ENCODE results near the gene DUSP3.

Gene DUSP3

GRCh38 chr17:43778337-43779144, at the start of gene DUSP3:
Gene DUSP3 (minus strand): TSS chr17:43778977. CDS start chr17:43778924, 53 bp downstream.
- H3K9me3 ChIP-seq (ENCODE audit: control insufficient read depth, insufficient read depth, low read length), result no peaks in the 10 kb centered on the region
- peaks cover 22% of the 10 kb centered on the region for H3K27me3 ChIP-seq (ENCODE audit: control insufficient read depth, insufficient read depth, low read length)
- H3K36me3 ChIP-seq (ENCODE audit: control insufficient read depth, insufficient read depth, low read length), result peaks cover 13% of the 10 kb centered on the region
- peaks cover 4% of the 10 kb centered on the region for H3K4me1 ChIP-seq (ENCODE audit: control insufficient read depth, insufficient read depth, low read length)
- peak within 1 kb of the TSS; percentile 79 for H3K9ac ChIP-seq (ENCODE audit: low read depth, low read length)
- peak within 1 kb of the TSS; percentile 85 for H3K4me3 ChIP-seq (ENCODE audit: low read depth, low read length)

- Histone ChIP-seq H3K4me3 (ENCODE audit: low read depth, low read length) (no peak overlapping the region), H3K27me3 (ENCODE audit: control insufficient read depth, insufficient read depth, low read length) (peaks cover 9% of the 10 kb centered on the region), H3K9me3 (ENCODE audit: control insufficient read depth, insufficient read depth, low read length) (no peaks in the 10 kb centered on the region), H3K9ac (ENCODE audit: low read depth, low read length) (no peak overlapping the region), H3K4me1 (ENCODE audit: control insufficient read depth, insufficient read depth, low read length) (no peaks in the 10 kb centered on the region), H3K36me3 (ENCODE audit: control insufficient read depth, insufficient read depth, low read length) (peaks cover 5% of the 10 kb centered on the region)
These were observed 48.8 kb upstream of the DUSP3 start for GRCh38 chr17:43827596-43827995.

- Histone ChIP-seq H3K9me3 (ENCODE audit: control insufficient read depth, insufficient read depth, low read length) (no peaks in the 10 kb centered on the region), H3K36me3 (ENCODE audit: control insufficient read depth, insufficient read depth, low read length) (peaks cover 5% of the 10 kb centered on the region), H3K9ac (ENCODE audit: low read depth, low read length) (no peak overlapping the region), H3K4me3 (ENCODE audit: low read depth, low read length) (no peak overlapping the region), H3K27me3 (ENCODE audit: control insufficient read depth, insufficient read depth, low read length) (no peaks in the 10 kb centered on the region), H3K4me1 (ENCODE audit: control insufficient read depth, insufficient read depth, low read length) (no peaks in the 10 kb centered on the region)
These were observed 47.4 kb upstream of the DUSP3 start for GRCh38 chr17:43826206-43826605.

DNA sequence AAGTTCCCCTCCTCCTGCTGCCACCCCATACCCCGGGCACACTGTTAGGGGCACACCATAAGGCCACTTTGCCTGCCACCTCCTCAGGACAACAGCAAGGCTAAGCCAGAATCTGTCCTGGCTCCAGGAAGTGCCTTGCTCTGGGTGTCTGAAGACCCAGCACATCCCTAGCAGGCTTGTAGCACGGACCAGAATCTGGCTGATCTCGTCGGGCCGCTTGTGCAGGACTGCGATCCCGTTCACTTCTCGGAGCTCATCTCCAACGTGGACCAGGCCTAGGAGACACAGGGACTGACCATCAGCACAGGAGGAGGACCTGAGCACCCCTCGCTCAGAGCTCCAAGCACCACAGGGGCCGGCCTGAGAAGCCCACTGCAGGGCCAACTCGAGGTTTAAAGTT, 46.8 kb upstream of the DUSP3 start:
- Histone ChIP-seq H3K9me3 (ENCODE audit: control insufficient read depth, insufficient read depth, low read length) (no peaks in the 10 kb centered on the region), H3K36me3 (ENCODE audit: control insufficient read depth, insufficient read depth, low read length) (peaks cover 3% of the 10 kb centered on the region), H3K4me3 (ENCODE audit: low read depth, low read length) (no peak overlapping the region), H3K4me1 (ENCODE audit: control insufficient read depth, insufficient read depth, low read length) (no peaks in the 10 kb centered on the region), H3K9ac (ENCODE audit: low read depth, low read length) (peak overlapping the region; percentile 12), H3K27me3 (ENCODE audit: control insufficient read depth, insufficient read depth, low read length) (no peaks in the 10 kb centered on the region)

DNA sequence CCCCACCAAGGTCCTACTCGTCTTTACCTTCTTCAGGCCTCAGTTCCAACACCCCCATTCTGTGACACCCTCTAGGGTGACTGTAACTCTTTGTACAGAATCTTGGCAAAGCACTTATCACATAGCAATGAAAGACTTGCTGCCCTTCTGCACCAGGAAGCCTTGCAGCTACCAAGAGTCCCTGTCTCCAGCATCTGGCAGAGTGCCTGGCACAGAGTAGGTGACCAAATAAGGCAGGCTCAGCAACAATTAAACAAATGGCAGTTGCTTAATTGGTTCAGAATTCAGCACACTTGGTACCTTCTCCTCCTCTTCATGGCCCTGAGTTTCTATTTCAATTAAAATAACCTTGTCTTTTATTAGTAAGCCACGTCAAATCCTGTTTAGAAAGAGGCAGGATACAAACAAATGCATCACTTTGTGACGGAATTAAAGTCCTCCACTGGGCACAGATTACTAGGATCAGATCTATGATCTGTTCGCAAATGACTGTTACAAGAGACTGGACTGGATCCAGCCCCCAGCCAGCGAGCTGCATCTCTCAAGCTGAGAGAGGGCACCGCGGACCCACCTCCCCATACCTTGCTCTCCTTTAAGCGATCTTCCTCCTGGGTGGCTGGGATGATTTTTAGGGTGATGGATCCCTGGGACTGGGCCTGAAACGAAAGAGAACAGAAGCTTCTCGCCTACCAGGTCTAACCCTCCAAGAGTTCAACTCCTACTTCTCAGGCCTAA, 44.7 kb upstream of the DUSP3 start:
- no peak overlapping the region for H3K4me3 ChIP-seq (ENCODE audit: low read depth, low read length)
- no peaks in the 10 kb centered on the region for H3K9me3 ChIP-seq (ENCODE audit: control insufficient read depth, insufficient read depth, low read length)
- no peak overlapping the region for H3K9ac ChIP-seq (ENCODE audit: low read depth, low read length)
- H3K27me3 ChIP-seq (ENCODE audit: control insufficient read depth, insufficient read depth, low read length), result no peaks in the 10 kb centered on the region
- H3K4me1 ChIP-seq (ENCODE audit: control insufficient read depth, insufficient read depth, low read length), result no peaks in the 10 kb centered on the region
- H3K36me3 ChIP-seq (ENCODE audit: control insufficient read depth, insufficient read depth, low read length), result peaks cover 3% of the 10 kb centered on the region

DNA sequence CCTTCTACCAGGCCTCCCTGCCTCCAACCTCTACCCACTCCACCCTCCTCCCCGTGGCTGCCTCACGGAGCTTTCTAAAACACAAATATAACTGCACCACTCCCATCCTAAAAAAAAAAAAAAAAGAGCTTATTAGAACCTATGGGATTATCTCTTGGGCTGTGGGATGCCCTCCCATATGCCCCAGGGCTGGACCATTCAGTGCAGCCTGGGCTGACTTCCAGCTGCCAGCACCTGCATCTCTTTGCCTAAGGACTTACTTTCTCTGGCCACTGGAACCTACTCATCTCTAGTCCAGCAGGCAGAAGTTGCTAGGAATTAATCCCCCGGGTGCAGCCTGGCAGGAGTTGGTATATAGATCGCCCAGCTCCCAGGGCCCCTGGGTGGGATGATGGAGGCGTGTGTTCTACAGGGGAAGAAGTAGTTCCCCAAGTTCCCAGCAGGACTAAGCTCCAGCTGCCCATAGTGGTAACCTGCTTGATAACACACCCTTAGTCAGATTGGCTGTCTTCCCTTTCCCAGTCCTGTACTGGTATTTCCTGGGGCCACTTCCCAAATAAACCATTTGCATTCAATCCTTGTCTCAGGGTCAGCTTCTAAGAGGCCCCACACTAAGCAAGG, 43.9 kb upstream of the DUSP3 start:
- Histone ChIP-seq H3K9me3 (ENCODE audit: control insufficient read depth, insufficient read depth, low read length) (no peaks in the 10 kb centered on the region), H3K27me3 (ENCODE audit: control insufficient read depth, insufficient read depth, low read length) (no peaks in the 10 kb centered on the region), H3K4me1 (ENCODE audit: control insufficient read depth, insufficient read depth, low read length) (no peaks in the 10 kb centered on the region), H3K9ac (ENCODE audit: low read depth, low read length) (no peak overlapping the region), H3K36me3 (ENCODE audit: control insufficient read depth, insufficient read depth, low read length) (peaks cover 3% of the 10 kb centered on the region), H3K4me3 (ENCODE audit: low read depth, low read length) (no peak overlapping the region)

GRCh38 chr17:43820759-43821158, 42.0 kb upstream of the DUSP3 start:
- no peak overlapping the region for H3K9ac ChIP-seq (ENCODE audit: low read depth, low read length)
- peaks cover 3% of the 10 kb centered on the region for H3K36me3 ChIP-seq (ENCODE audit: control insufficient read depth, insufficient read depth, low read length)
- no peaks in the 10 kb centered on the region for H3K27me3 ChIP-seq (ENCODE audit: control insufficient read depth, insufficient read depth, low read length)
- no peaks in the 10 kb centered on the region for H3K4me1 ChIP-seq (ENCODE audit: control insufficient read depth, insufficient read depth, low read length)
- no peaks in the 10 kb centered on the region for H3K9me3 ChIP-seq (ENCODE audit: control insufficient read depth, insufficient read depth, low read length)
- H3K4me3 ChIP-seq (ENCODE audit: low read depth, low read length), result no peak overlapping the region

DNA sequence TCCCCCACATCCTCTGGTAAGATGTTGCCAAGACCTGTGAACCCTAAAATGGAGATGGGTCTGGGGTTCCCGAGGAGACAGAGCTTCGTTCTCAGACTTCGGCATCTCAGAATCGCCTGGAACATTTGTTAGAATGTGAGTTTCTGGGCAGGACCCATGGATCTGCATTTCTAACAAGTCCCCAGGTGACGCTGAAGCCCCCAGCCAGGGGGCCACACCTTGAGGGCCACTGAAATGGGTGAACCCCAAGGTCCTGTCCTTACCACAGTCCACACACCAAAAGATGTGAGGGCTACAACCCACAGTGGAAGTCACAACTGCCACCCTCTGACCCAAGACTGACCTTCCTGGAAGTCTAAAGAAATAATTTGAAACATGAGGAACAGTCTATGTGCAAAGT, 40.2 kb upstream of the DUSP3 start:
- H3K36me3 ChIP-seq (ENCODE audit: control insufficient read depth, insufficient read depth, low read length), result no peaks in the 10 kb centered on the region
- H3K4me1 ChIP-seq (ENCODE audit: control insufficient read depth, insufficient read depth, low read length), result peaks cover under 1% of the 10 kb centered on the region
- no peak overlapping the region for H3K9ac ChIP-seq (ENCODE audit: low read depth, low read length)

DNA sequence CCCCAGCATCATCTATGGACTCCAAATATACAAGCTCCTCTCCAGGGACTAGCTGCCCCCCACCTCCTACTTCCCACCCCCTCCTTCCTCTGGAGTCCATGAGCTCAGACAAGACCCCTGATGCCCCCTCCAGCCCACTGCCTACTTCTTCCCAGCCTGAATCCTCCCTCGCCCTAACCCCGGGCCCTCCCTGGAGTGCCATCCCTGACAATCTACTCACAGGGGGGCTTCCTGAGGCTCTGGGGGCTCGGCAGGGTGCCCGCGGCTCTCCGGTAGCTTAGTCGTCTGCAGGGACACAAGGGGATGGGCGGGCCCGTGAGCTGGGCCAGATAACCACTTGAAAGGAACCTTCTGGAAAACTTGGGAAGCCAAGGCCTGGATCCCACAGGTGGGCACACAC, 39.0 kb upstream of the DUSP3 start:
- Histone ChIP-seq H3K4me1 (ENCODE audit: control insufficient read depth, insufficient read depth, low read length) (peaks cover 5% of the 10 kb centered on the region), H3K27me3 (ENCODE audit: control insufficient read depth, insufficient read depth, low read length) (no peaks in the 10 kb centered on the region), H3K9me3 (ENCODE audit: control insufficient read depth, insufficient read depth, low read length) (no peaks in the 10 kb centered on the region), H3K9ac (ENCODE audit: low read depth, low read length) (no peak overlapping the region), H3K36me3 (ENCODE audit: control insufficient read depth, insufficient read depth, low read length) (no peaks in the 10 kb centered on the region), H3K4me3 (ENCODE audit: low read depth, low read length) (no peak overlapping the region)

More for the DNA sequence above, 40.2 kb upstream of the DUSP3 start:
- Histone ChIP-seq H3K9me3 (ENCODE audit: control insufficient read depth, insufficient read depth, low read length) (no peaks in the 10 kb centered on the region), H3K4me3 (ENCODE audit: low read depth, low read length) (no peak overlapping the region), H3K27me3 (ENCODE audit: control insufficient read depth, insufficient read depth, low read length) (no peaks in the 10 kb centered on the region)

- peaks cover 5% of the 10 kb centered on the region for H3K4me1 ChIP-seq (ENCODE audit: control insufficient read depth, insufficient read depth, low read length)
- H3K36me3 ChIP-seq (ENCODE audit: control insufficient read depth, insufficient read depth, low read length), result peaks cover 3% of the 10 kb centered on the region
- no peaks in the 10 kb centered on the region for H3K9me3 ChIP-seq (ENCODE audit: control insufficient read depth, insufficient read depth, low read length)
- H3K9ac ChIP-seq (ENCODE audit: low read depth, low read length), result no peak overlapping the region
- no peak overlapping the region for H3K4me3 ChIP-seq (ENCODE audit: low read depth, low read length)
- H3K27me3 ChIP-seq (ENCODE audit: control insufficient read depth, insufficient read depth, low read length), result no peaks in the 10 kb centered on the region
These were observed 37.9 kb upstream of the DUSP3 start for GRCh38 chr17:43816336-43817320.

DNA sequence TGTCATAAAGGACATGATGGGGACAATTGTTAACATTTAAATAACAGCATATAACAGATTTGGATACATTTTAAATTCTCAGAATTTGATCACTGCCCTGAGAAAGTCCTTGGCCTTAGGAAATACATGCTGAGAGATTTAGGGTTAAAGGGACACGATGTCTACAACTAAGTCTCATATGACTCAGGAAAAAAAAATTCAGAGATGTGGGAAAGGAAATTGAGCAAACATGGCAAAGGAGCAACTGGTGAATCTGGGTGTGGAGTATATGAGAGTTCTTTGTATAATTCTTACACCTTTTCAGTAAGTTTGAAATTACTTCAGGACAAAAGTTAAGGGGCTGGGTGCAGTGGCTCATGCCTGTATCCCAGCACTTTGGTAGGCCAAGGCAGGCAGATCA, 35.9 kb upstream of the DUSP3 start:
- Histone ChIP-seq H3K36me3 (ENCODE audit: control insufficient read depth, insufficient read depth, low read length) (peaks cover 3% of the 10 kb centered on the region), H3K9me3 (ENCODE audit: control insufficient read depth, insufficient read depth, low read length) (no peaks in the 10 kb centered on the region), H3K4me3 (ENCODE audit: low read depth, low read length) (no peak overlapping the region), H3K4me1 (ENCODE audit: control insufficient read depth, insufficient read depth, low read length) (peaks cover 12% of the 10 kb centered on the region), H3K27me3 (ENCODE audit: control insufficient read depth, insufficient read depth, low read length) (no peaks in the 10 kb centered on the region), H3K9ac (ENCODE audit: low read depth, low read length) (no peak overlapping the region)

Data from iPS-15b (cell line).